Caco-2 (cell line): ENCODE measurements around the gene DDO. TPM values are rescaled to one million over a fixed set of nuclear protein-coding genes. Genes with fewer than 3 reads are reported as not detected.
A peak's percentile ranks its signal among the peaks of the same experiment; 100 is the strongest.

Source experiments
- BruUV-seq: library from RNA; stranded (reverse); fragments of 400-500 nt; replicated peaks from 2 replicates; lab custom pipeline; 2021; lab: Mats Ljungman, UMichigan
- CTCF ChIA-PET: fragments of 300-600 bp; sonication (Branson Sonifier 250); formaldehyde crosslinking; loops from one replicate; lab custom pipeline; 2022; ENCODE audit warnings: antibody characterized with exemption; lab: Charles Lee
- POLR2A ChIA-PET: fragments of 300-600 bp; sonication (Branson Sonifier 250); formaldehyde crosslinking; loops from one replicate; lab custom pipeline; 2022; ENCODE audit warnings: antibody characterized with exemption; lab: Charles Lee
- DNase-seq, 2 experiments: peaks; one replicate each; pipeline versions ENCODE4 v3.0.0 to v3.0.0-alpha.2; 2020 to 2022
- H3K27me3 ChIP-seq: replicated peaks from 2 replicates; pipeline ENCODE4 v1.6.0; 2011; ENCODE audit warnings: low read length; ENCODE audit not compliant: control insufficient read depth, insufficient read depth
- H3K36me3 ChIP-seq: 2 replicates; pipeline ENCODE4 v1.5.1; 2011; ENCODE audit warnings: low read length; ENCODE audit not compliant: control insufficient read depth, insufficient read depth
- H3K4me1 ChIP-seq: fragments of 250-450 bp; sonication (Bioruptor Pico); 2 replicates; pipeline ENCODE4 v1.5.1; 2020; ENCODE audit warnings: mild to moderate bottlenecking
- H3K4me3 ChIP-seq: 2 replicates; pipeline ENCODE4 v1.5.1; 2011; ENCODE audit warnings: low read depth, mild to moderate bottlenecking, control low read depth, low read length
- H3K9me3 ChIP-seq: fragments of 250-450 bp; sonication (Bioruptor Pico); 2 replicates; pipeline ENCODE4 v1.5.1; 2020; ENCODE audit warnings: mild to moderate bottlenecking, moderate library complexity
- H3K27ac Mint-ChIP-seq: one replicate; pipeline ENCODE4 v1.8.0; 2022; ENCODE audit warnings: mixed read lengths; ENCODE audit not compliant: unreplicated experiment
- H3K27me3 Mint-ChIP-seq: one replicate; pipeline ENCODE4 v1.8.0; 2022; ENCODE audit warnings: mixed read lengths; ENCODE audit not compliant: insufficient read depth, unreplicated experiment
- H3K36me3 Mint-ChIP-seq: one replicate; pipeline ENCODE4 v1.8.0; 2022; ENCODE audit warnings: mild to moderate bottlenecking, mixed read lengths; ENCODE audit not compliant: insufficient read depth, unreplicated experiment
- H3K4me1 Mint-ChIP-seq: one replicate; pipeline ENCODE4 v1.8.0; 2022; ENCODE audit warnings: low read depth, mixed read lengths; ENCODE audit not compliant: unreplicated experiment
- H3K4me3 Mint-ChIP-seq: one replicate; pipeline ENCODE4 v1.8.0; 2022; ENCODE audit warnings: mild to moderate bottlenecking, moderate library complexity, mixed read lengths; ENCODE audit not compliant: unreplicated experiment
- H3K9me3 Mint-ChIP-seq: one replicate; pipeline ENCODE4 v1.8.0; 2022; ENCODE audit warnings: mixed read lengths; ENCODE audit not compliant: unreplicated experiment
- CTCF ChIP-seq, 2 experiments: fragments of 200-600 bp in 1 of 2; IDR thresholded peaks; 1 replicate in 1 of 2; 2 replicates in 1 of 2; pipeline versions ENCODE4 v1.5.1 to v1.8.0; 2011 to 2022; ENCODE audit warnings: antibody characterized with exemption in 1 of 2, control low read depth in 1 of 2, inconsistent platforms in 1 of 2, low read depth in 1 of 2, low read length in 1 of 2, mild to moderate bottlenecking in 1 of 2, moderate library complexity in 1 of 2; ENCODE audit not compliant: insufficient read depth in 1 of 2, severe bottlenecking in 1 of 2, unreplicated experiment in 1 of 2
- intact Hi-C: fragments of 100-400 bp; cut with micrococcal nuclease; formaldehyde crosslinking; loops from one replicate; pipeline ENCODE4 v1.10.0; 2022; ENCODE audit not compliant: unreplicated experiment
- total RNA-seq: library from RNA; stranded (reverse); gene quantifications from 2 replicates; pipeline ENCODE4 v1.2.3, GENCODE V29; 2022

Gene DDO
- total RNA-seq, 1 experiment from 2014 or later, result not detected

GRCh38 chr6:110360676-110361075 lies 54.7 kb downstream of the DDO start:
- POLR2A ChIA-PET, result no interaction called here
- peaks cover 12% of the 10 kb centered on the region for H3K4me1 Mint-ChIP-seq
- H3K4me3 ChIP-seq, result no peak overlapping the region
- peaks cover 3% of the 10 kb centered on the region for H3K27me3 Mint-ChIP-seq
- peaks cover 27% of the 10 kb centered on the region for H3K9me3 Mint-ChIP-seq
- no peak for TF ChIP-seq CTCF (IDR thresholded peaks at IDR 0.05; ENCODE audit: insufficient read depth in 1 of 2, low read depth in 1 of 2, low read length in 1 of 2, severe bottlenecking in 1 of 2, unreplicated experiment in 1 of 2)
- H3K27ac Mint-ChIP-seq, result no peak overlapping the region
- DNase-seq, result no peak
- H3K36me3 Mint-ChIP-seq, result no peaks in the 10 kb centered on the region
- H3K27me3 ChIP-seq, result no peaks in the 10 kb centered on the region
- H3K4me3 Mint-ChIP-seq, result no peak overlapping the region
- CTCF ChIA-PET, result no interaction called here
- H3K9me3 ChIP-seq, result no peaks in the 10 kb centered on the region; the same call in 1 of the 2 replicates
- BruUV-seq, result no TSS peak
- peaks cover 7% of the 10 kb centered on the region for H3K4me1 ChIP-seq
- H3K36me3 ChIP-seq, result no peaks in the 10 kb centered on the region
- intact Hi-C loops, result no loop called here

GRCh38 chr6:110359556-110359955 lies 55.8 kb downstream of the DDO start:
- Mint-ChIP-seq H3K9me3 (peaks cover 27% of the 10 kb centered on the region), H3K36me3 (no peaks in the 10 kb centered on the region), H3K27ac (no peak overlapping the region), H3K27me3 (peaks cover 3% of the 10 kb centered on the region), H3K4me1 (peaks cover 17% of the 10 kb centered on the region), H3K4me3 (no peak overlapping the region)
- no peak for DNase-seq
- ChIA-PET CTCF (no interaction called here), POLR2A (no interaction called here)
- no peaks in the 10 kb centered on the region; the same call in 1 of the 2 replicates for H3K9me3 ChIP-seq
- no peaks in the 10 kb centered on the region for H3K27me3 ChIP-seq
- H3K4me3 ChIP-seq, result no peak overlapping the region
- intact Hi-C loops, result no loop called here
- no peaks in the 10 kb centered on the region for H3K36me3 ChIP-seq
- no TSS peak for BruUV-seq
- TF ChIP-seq CTCF (IDR thresholded peaks at IDR 0.05; ENCODE audit: insufficient read depth in 1 of 2, low read depth in 1 of 2, low read length in 1 of 2, severe bottlenecking in 1 of 2, unreplicated experiment in 1 of 2), result no peak
- H3K4me1 ChIP-seq, result peaks cover 18% of the 10 kb centered on the region

GRCh38 chr6:110358553-110359160 lies 56.7 kb downstream of the DDO start:
- no peak for DNase-seq
- ChIA-PET POLR2A (no interaction called here), CTCF (no interaction called here)
- Mint-ChIP-seq H3K27me3 (peaks cover 3% of the 10 kb centered on the region), H3K36me3 (no peaks in the 10 kb centered on the region), H3K9me3 (peaks cover 27% of the 10 kb centered on the region), H3K4me3 (peak overlapping the region; percentile 27), H3K4me1 (peaks cover 24% of the 10 kb centered on the region), H3K27ac (no peak overlapping the region)
- no peak for TF ChIP-seq CTCF (IDR thresholded peaks at IDR 0.05; ENCODE audit: insufficient read depth in 1 of 2, low read depth in 1 of 2, low read length in 1 of 2, severe bottlenecking in 1 of 2, unreplicated experiment in 1 of 2)
- no TSS peak for BruUV-seq
- Histone ChIP-seq H3K27me3 (no peaks in the 10 kb centered on the region), H3K36me3 (no peaks in the 10 kb centered on the region), H3K4me3 (peak overlapping the region; percentile 32), H3K9me3 (no peaks in the 10 kb centered on the region; the same call in 1 of the 2 replicates), H3K4me1 (peaks cover 23% of the 10 kb centered on the region)
- intact Hi-C loops, result no loop called here
